PC-9 (cell line): ENCODE results near the gene RXFP2. TPM values are rescaled to one million over a fixed set of nuclear protein-coding genes. Genes with fewer than 3 reads are reported as not detected.

ENCODE experiments used
- BruUV-seq: library from RNA; stranded (reverse); fragments of 400-500 nt; replicated peaks from 2 replicates; lab custom pipeline; 2021; lab: Mats Ljungman, UMichigan
- CTCF ChIA-PET: fragments of 300-600 bp; sonication (Branson Sonifier 250); formaldehyde crosslinking; loops from one replicate; lab custom pipeline; 2022; ENCODE audit warnings: antibody characterized with exemption; lab: Charles Lee
- POLR2A ChIA-PET: fragments of 300-600 bp; sonication (Branson Sonifier 250); formaldehyde crosslinking; loops from one replicate; lab custom pipeline; 2022; ENCODE audit warnings: antibody characterized with exemption; ENCODE audit not compliant: unreplicated experiment; lab: Charles Lee
- DNase-seq, 2 experiments: peaks; one replicate each; pipeline versions ENCODE4 v3.0.0 to v3.0.0-alpha.2; 2015 to 2022; ENCODE audit warnings: mixed read lengths in 1 of 2
- H2AFZ ChIP-seq: fragments of 200-600 bp; sonication (generic); 2 replicates; pipeline ENCODE4 v1.8.1; 2017; ENCODE audit warnings: antibody characterized with exemption
- H3F3A ChIP-seq: fragments of 200-600 bp; sonication (generic); 2 replicates; pipeline ENCODE4 v1.8.1; 2017; ENCODE audit warnings: antibody characterized with exemption, mild to moderate bottlenecking, low read depth; ENCODE audit not compliant: insufficient read depth
- H3K27ac ChIP-seq: fragments of 200-600 bp; sonication (generic); 2 replicates; pipeline ENCODE4 v1.6.1; 2016; ENCODE audit warnings: mixed run types
- H3K27me3 ChIP-seq: fragments of 200-600 bp; sonication (generic); 2 replicates; pipeline ENCODE4 v1.6.1; 2016; ENCODE audit warnings: low read depth, mixed run types; ENCODE audit not compliant: insufficient read depth
- H3K36me3 ChIP-seq: fragments of 200-600 bp; sonication (generic); 2 replicates; pipeline ENCODE4 v1.6.1; 2016; ENCODE audit warnings: low read depth, mixed run types
- H3K4me1 ChIP-seq: fragments of 200-600 bp; sonication (generic); replicated peaks from 2 replicates; pipeline ENCODE4 v1.6.1; 2016; ENCODE audit warnings: mixed run types; ENCODE audit not compliant: insufficient read depth
- H3K4me2 ChIP-seq: fragments of 200-600 bp; sonication (generic); 2 replicates; pipeline ENCODE4 v1.6.1; 2017; ENCODE audit warnings: mixed run types
- H3K4me3 ChIP-seq: fragments of 200-600 bp; sonication (generic); 2 replicates; pipeline ENCODE4 v1.6.1; 2016; ENCODE audit warnings: mixed run types
- H3K79me2 ChIP-seq: fragments of 200-600 bp; sonication (generic); 2 replicates; pipeline ENCODE4 v1.6.1; 2017; ENCODE audit warnings: low read depth, mixed run types
- H3K9me2 ChIP-seq: fragments of 200-600 bp; sonication (generic); 2 replicates; pipeline ENCODE4 v1.8.1; 2017; ENCODE audit warnings: mild to moderate bottlenecking; ENCODE audit not compliant: insufficient read depth
- H3K9me3 ChIP-seq: fragments of 200-600 bp; sonication (generic); 2 replicates; pipeline ENCODE4 v1.8.1; 2016; ENCODE audit warnings: low read depth; ENCODE audit not compliant: insufficient read depth
- H4K20me1 ChIP-seq: fragments of 200-600 bp; sonication (generic); 2 replicates; pipeline ENCODE4 v1.8.1; 2017; ENCODE audit not compliant: insufficient read depth
- CTCF ChIP-seq: fragments of 200-600 bp; sonication (generic); conservative IDR thresholded peaks from 2 replicates; pipeline ENCODE4 v1.6.1; 2017; ENCODE audit warnings: mixed run types, antibody characterized with exemption, mild to moderate bottlenecking, moderate library complexity
- EZH2 ChIP-seq: fragments of 200-600 bp; sonication (generic); IDR thresholded peaks from 2 replicates; pipeline ENCODE4 v1.8.0; 2017; ENCODE audit warnings: antibody characterized with exemption, low read depth
- intact Hi-C: fragments of 100-400 bp; cut with micrococcal nuclease; formaldehyde crosslinking; loops from one replicate; pipeline ENCODE4 v1.10.0; 2022; ENCODE audit not compliant: unreplicated experiment
- total RNA-seq: library from RNA; stranded (reverse); gene quantifications from 2 replicates; pipeline ENCODE4 v1.2.3, GENCODE V29; 2021

RXFP2 gene
- total RNA-seq, 1 experiment from 2014 or later, result not detected

- H3K9me3 ChIP-seq, result no peaks in the 10 kb centered on the region
- H3F3A ChIP-seq, result no peaks in the 10 kb centered on the region
- no peaks in the 10 kb centered on the region for H3K9me2 ChIP-seq
- no peaks in the 10 kb centered on the region for H3K79me2 ChIP-seq
- intact Hi-C loops, result loop anchor here (1.0 to 5.0 kb wide), 2 partner anchors 310 to 505 kb away; no protein-coding TSS in a partner anchor
- CTCF ChIA-PET, result no interaction called here
- H2AFZ ChIP-seq, result no peak overlapping the region
- H3K36me3 ChIP-seq, result no peaks in the 10 kb centered on the region
- no peaks in the 10 kb centered on the region for H3K4me1 ChIP-seq
- TF ChIP-seq EZH2, result no peak
- peak; percentile 97 for TF ChIP-seq CTCF
- no peak overlapping the region for H3K4me2 ChIP-seq
- no peak overlapping the region for H3K4me3 ChIP-seq
- no TSS peak for BruUV-seq
- POLR2A ChIA-PET, result no interaction called here
- H4K20me1 ChIP-seq, result no peaks in the 10 kb centered on the region
- peak in 1 of 2 experiments; percentile 22 for DNase-seq
- no peak overlapping the region for H3K27ac ChIP-seq
- peaks cover 18% of the 10 kb centered on the region; the same call in 1 of the 2 replicates for H3K27me3 ChIP-seq
Measured at GRCh38 chr13:31742097-31742734, 2.9 kb downstream of the RXFP2 start.

- Histone ChIP-seq H3K36me3 (no peaks in the 10 kb centered on the region), H4K20me1 (no peaks in the 10 kb centered on the region), H3F3A (no peaks in the 10 kb centered on the region), H3K27me3 (peaks cover 23% of the 10 kb centered on the region; the same call in 1 of the 2 replicates), H3K9me3 (no peaks in the 10 kb centered on the region), H2AFZ (no peak overlapping the region), H3K4me1 (no peaks in the 10 kb centered on the region), H3K4me2 (no peak overlapping the region), H3K79me2 (no peaks in the 10 kb centered on the region), H3K27ac (no peak overlapping the region), H3K4me3 (no peak overlapping the region), H3K9me2 (no peaks in the 10 kb centered on the region)
- intact Hi-C loops, result no loop called here
- no peak for DNase-seq
- no peak for TF ChIP-seq CTCF
- no peak for TF ChIP-seq EZH2
- POLR2A ChIA-PET, result interaction anchor here (0.5 kb wide), 1 partner anchor 309 kb away, joined by 4 read pairs; no protein-coding TSS in a partner anchor
- no TSS peak for BruUV-seq
- CTCF ChIA-PET, result no interaction called here
Measured at GRCh38 chr13:31747291-31747690, 8.0 kb downstream of the RXFP2 start.

GRCh38 chr13:31747966-31748365, 8.6 kb downstream of the RXFP2 start:
- TF ChIP-seq CTCF (no peak), EZH2 (no peak)
- DNase-seq, result no peak
- intact Hi-C loops, result no loop called here

More at GRCh38 chr13:31747966-31748365, 8.6 kb downstream of the RXFP2 start:
- Histone ChIP-seq H3K27ac (no peak overlapping the region), H3K36me3 (no peaks in the 10 kb centered on the region), H3K9me2 (no peaks in the 10 kb centered on the region), H3K4me1 (no peaks in the 10 kb centered on the region), H4K20me1 (no peaks in the 10 kb centered on the region), H3K27me3 (peaks cover 22% of the 10 kb centered on the region; the same call in 1 of the 2 replicates), H2AFZ (no peak overlapping the region), H3K9me3 (no peaks in the 10 kb centered on the region), H3K79me2 (no peaks in the 10 kb centered on the region), H3F3A (no peaks in the 10 kb centered on the region), H3K4me2 (no peak overlapping the region), H3K4me3 (no peak overlapping the region)
- BruUV-seq, result no TSS peak
- ChIA-PET CTCF (no interaction called here), POLR2A (interaction anchor here (0.5 kb wide), 1 partner anchor 310 kb away, joined by 4 read pairs; no protein-coding TSS in a partner anchor)
